GM19043 (cell line): ENCODE measurements around the gene SLC22A13.
"Not testable (repeated sequence)": the region's sequence is repeated elsewhere in the genome, so short reads cannot be mapped to it uniquely, and the experiment has no call there.

Source experiments
- ATAC-seq: cut with Tn5 transposase; IDR thresholded peaks from one replicate; pipeline ENCODE4 v1.9.1; 2021; ENCODE audit warnings: low read depth; ENCODE audit not compliant: unreplicated experiment

SLC22A13 gene

DNA sequence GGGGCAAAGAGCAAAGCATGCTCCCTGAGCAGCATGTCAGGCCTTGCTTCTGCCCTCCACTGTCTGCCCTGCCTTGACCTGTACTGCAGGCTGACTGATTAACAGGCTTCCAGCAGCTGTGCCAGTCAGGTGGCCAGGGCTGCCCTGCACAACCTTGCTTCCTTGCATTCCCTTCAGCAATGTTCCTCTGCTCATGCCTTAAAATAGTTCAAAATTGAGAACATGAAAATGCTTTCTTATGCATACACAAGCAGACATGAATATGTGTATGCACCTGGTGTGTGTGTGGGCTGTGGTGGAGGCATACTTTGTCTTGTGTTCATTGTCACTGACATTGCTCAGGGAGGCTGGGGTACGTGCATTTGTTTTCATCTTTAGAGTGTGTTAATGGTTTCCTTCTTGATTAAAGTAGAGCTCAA, 1.2 kb upstream of the SLC22A13 start:
- ATAC-seq: no peak

- ATAC-seq: no peak
Measured at GRCh38 chr3:38264779-38265178, 833 bp upstream of the SLC22A13 start.

DNA sequence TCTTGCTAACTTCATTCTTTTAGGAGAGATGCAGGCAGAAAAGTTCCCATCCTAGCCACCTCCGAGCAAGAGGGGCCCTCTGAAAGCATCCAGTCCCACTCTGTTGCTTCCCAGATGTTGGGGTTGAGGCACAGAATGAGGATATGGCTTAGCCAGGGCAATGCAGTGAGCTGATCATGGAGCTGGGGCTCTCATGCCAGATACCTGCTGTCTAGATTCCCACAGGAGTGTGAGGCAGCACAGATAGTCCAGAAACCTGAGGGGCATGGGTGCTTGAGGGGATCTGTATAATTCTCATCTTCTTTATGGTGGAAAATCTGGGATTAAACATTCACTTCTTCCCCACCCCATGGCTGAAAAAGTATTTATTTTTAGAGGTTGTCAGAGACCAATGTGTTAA, 1.2 kb downstream of the SLC22A13 start:
- no peak for ATAC-seq

DNA sequence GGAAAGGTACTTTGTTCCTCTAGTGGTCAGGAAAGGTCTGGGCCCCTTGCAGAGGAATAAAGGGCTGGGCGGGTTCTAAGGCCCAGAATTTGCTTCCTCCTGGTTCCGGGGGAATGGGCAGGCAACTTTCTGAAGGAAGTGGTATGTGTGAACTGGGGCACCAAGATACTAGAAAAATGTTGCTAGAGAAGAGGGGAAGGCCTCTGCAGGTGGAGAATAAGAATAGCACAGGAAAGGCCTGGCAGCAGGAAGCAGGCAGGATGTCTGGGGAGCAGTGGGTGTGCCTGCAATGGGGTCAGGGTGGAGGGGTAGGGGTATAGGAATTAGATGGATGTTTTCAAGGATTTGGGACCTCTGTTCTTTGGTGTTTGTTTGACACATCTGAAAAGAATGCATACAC, 2.0 kb downstream of the SLC22A13 start:
- no peak for ATAC-seq

- no peak for ATAC-seq
Measured at GRCh38 chr3:38268087-38268486, 2.5 kb downstream of the SLC22A13 start.

DNA sequence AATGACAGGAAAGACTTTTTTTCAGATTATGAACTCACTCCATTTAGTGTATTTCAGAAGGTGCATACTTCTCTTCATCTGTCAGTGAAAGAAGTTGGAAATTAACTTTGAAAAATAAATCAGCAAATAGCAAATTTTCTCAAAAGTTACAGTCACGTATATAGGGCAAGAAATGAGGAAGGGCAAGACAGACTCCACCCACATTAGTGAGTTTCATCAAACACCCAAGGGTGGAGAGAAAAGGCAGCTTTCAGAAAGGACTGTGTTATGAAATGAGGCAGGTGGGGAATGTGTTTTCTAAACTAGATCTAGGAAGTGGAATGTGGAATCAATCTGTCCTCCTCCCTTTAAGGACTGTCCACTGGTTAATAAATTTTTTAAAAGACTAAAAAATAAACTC, 2.9 kb downstream of the SLC22A13 start:
- no peak for ATAC-seq

DNA sequence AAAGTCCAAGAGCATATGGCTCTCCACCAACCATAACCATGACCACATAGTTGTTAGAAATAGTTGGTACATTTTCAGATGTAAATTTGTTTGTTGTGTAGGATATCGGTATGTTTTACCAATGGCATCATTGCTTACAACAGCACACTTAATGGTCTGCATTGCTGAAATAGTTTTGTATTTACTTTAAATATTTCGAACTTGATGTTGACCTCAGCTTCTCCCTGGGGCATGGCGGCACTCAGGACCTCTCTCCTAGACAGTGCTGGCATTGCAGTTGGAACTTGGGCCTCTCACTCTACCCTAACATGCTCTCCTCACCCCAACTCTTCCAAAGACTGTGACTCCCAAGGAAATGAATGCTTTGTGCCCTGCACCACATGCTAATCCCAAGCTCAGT, 5.0 kb downstream of the SLC22A13 start:
- ATAC-seq: no peak

GRCh38 chr3:38271553-38271952, 5.9 kb downstream of the SLC22A13 start:
- ATAC-seq: no peak

- no peak for ATAC-seq
Measured at GRCh38 chr3:38274864-38275649, 9.4 kb downstream of the SLC22A13 start.

DNA sequence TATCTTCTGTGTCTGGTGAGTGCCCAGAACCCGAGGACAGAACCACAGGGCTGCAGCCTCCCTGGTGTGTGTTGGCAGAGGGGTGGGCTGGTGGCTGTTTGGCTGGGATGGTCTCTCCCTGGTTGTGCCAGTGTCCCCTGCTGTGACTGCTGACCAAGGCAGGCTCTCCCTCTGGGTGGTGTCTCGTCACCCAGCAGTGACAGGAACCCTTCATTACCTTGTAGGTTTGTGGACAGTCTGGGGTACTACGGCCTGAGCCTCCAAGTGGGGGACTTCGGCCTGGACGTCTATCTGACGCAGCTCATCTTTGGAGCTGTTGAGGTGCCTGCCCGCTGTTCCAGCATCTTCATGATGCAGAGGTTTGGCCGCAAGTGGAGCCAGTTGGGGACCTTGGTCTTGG, 10.0 kb downstream of the SLC22A13 start:
- ATAC-seq: no peak

DNA sequence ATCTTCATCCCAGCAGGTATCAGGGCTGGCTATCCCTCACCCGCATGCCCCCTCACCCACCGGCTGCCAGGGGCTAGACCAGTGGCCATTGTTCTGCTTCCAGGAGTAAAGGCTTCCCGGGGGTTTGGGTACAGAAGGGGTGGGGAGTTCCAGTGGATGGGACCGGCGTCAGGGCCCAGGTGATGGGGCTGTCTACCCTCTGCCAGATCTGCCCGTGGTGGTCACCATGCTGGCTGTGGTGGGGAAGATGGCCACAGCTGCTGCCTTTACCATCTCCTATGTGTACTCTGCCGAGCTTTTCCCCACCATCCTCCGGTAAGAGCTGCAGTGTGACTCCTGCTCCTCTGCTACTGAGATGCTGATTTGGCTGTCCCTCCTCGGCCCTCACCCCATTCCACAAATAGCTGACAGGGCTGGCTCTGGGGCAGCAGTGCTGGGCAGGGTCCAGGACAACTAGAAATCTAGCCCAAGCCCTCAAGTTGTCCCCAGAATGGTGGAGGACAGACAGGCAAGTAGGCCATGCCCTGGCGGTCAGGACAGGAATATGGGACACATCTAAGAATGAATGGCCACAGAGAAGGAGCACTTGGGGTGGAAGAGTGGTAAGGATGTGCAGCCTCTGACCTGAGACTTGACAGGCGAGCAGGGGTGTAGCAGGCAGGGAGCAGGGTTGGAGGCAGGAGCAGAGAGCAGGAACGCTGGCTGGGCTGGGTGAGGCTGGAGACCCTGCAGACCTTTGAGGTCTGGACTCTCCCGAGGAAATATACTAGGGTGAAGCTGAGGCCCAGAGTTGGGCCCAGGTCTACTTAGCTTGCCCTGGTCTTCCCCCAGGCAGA, 10.7 kb downstream of the SLC22A13 start:
- no peak for ATAC-seq

DNA sequence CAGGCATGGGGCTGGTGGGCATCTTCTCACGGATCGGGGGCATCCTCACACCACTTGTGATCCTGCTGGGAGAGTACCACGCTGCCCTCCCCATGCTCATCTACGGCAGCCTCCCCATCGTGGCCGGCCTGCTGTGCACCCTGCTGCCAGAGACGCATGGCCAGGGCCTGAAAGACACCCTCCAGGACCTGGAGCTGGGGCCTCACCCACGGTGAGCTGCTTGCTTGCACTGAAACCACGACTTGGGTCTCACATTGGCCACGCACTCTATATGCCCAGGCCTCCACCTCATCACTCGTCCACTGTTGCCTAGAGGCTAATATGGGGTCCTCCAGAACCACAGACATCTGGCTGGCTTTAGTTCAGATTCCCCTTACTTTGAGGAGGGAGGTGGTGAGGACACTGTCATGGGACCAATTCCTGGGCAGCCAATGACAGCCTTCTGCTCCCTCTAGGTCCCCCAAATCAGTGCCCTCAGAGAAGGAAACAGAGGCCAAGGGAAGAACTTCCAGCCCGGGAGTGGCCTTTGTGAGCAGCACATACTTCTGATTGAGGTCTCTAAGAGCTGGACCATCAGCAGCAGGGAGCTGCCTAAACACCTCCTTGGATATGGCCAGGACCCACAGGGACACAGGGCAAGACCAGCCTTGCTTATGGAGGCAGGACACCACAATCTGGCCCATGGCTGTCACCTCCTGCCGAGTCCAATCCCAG, 11.5 kb downstream of the SLC22A13 start:
- no peak for ATAC-seq

DNA sequence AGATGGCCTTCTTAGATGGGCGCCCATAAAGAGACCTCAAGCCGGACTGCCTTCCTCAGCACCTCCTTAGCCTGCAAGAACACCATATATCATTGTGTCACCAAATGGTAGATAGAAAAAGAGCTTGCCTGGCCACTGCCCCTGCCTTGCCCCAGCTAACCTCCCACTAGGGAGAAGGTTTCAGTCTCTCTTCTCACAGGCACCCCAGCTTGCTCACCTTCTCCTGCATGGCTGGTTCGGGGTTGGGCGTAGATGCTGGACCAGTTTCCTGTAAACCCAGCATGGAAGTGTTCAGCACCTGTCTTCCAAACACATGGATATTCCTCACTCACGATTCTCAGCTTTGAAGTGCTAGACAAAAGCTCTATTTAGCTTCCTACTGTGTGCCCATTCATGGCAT, 13.2 kb downstream of the SLC22A13 start:
- no peak for ATAC-seq

DNA sequence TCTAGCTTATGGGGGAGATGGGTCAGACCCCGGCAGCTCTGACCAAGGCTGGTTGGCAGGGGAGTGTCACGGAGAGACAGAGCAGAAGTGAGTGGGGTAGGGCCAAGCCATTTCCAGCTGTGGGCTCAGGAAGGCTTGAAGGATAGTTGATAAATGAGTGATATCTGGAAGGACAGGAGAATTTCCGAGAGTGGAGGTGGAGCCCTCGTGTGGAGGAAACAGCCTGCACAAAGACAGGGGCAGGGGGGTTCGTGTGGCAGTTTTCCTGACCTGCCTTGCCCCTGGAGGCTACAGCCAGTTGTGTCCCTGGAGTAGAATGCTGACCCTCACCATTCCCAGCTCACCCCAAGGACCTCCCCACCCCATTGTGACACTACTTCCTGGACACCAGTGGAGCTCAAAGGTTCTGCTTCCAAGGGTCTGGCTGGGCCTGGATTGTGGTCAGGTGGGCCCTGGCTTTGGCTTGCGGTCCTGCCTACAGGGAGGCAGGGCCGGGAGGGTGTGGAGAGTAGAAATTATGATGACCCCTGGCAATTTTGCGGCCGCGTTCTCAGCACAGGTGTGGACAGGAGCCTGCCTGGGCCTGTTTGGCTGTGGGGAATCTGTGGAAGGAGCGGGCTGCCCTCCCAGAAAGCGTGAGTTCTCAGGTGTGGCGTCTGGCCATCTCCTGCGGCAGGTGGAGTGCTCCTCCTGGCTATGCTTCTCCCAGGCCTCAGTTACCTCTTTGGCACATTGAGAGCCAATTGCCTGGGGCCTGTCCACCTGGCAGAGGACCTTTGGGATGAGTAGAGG, 16.5 kb downstream of the SLC22A13 start, which contains the start of gene SLC22A14:
SLC22A14 (plus strand) TSS at position 400 of the 792 bp plus-strand sequence. CDS start 23,733 bp downstream, outside the sequence.
- ATAC-seq: no peak

DNA sequence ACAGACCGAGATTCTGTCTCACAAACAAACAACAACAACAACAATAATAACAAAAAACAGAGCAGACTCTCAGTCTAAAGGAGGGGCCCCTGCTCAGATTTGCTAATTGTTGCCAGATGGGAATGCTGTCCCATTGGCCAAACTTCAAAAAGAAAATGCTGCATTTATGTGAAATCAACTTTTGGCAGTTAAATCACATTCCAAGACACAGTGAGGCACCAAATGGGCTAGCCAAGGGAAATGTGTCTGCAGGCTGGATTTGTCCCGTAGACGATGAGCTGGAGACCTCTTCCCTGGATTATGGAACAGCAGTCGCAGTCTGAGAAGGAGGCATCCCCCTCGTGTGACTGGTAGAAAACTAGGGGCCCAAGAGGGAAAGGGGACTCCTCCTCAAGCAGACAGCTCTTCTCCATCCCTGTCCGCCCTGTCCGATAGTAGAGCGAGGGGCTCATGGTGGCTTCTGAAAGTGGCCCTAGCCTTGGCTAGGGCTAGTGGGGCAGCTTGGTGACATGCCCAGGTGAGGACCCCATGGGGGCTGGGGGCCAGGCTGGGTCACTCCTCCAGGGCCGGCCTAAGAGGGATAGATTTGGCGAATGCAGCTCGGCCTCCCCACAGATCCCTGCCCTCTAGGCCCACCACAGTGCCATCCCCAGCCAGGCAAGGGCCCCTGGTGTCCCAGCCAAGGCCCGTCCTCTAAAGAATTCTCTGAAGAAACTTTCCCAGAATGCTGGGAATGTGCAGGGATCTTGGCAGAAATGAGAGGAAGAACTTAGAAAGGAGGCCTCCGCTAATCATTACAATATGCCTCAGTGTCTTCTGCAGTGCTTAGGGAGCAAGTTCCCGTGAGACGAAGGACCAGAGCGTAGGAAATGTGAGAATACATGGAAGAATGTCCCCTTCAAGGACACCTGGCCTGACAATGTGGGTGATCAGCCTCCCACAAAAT, 18.5 kb downstream of the SLC22A13 start:
- ATAC-seq: no peak

- no peak for ATAC-seq
Measured at GRCh38 chr3:38284756-38285150, 19.1 kb downstream of the SLC22A13 start.

DNA sequence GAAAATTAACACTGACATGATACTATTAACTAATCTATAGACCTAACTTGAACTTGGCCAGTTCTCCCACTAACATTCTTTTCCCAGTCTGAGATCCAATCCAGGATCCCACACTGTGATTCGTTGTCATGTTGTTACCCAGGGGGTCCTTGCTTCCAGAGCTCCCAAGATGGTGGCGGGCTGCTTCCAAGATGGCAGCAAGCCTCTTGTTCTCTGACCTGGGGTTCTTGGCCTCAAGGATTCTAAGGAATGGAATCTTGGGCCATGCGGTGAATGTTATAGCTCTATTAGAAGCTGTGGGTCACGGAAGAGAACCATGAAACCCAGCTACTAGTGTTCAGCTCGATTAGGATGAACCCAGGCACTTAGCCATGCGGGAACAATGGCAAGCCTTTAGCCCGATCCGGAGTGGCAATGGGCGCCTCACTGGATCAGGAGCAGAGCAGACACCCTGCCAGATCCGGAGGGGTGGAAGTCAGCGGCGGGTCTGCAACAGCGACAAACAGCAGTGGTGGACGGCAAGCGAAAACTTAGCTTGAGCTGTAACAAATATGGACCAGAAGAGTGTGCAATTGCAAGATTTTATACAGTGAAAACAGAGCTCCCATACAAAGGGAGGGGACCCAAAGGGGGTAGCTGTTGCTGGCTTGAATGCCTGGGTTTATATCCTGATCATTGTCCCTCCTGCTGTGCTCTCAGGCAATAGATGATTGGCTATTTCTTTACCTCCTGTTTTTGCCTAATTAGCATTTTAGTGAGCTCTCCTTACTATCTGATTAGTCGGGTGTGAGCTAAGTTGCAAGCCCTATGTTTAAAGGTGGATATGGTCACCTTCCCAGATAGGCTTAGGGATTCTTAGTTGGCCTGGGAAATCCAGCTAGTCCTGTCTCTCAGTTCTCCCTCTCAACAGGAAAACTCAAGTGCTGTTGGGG, 23.9 kb downstream of the SLC22A13 start:
- ATAC-seq: not testable (repeated sequence)

DNA sequence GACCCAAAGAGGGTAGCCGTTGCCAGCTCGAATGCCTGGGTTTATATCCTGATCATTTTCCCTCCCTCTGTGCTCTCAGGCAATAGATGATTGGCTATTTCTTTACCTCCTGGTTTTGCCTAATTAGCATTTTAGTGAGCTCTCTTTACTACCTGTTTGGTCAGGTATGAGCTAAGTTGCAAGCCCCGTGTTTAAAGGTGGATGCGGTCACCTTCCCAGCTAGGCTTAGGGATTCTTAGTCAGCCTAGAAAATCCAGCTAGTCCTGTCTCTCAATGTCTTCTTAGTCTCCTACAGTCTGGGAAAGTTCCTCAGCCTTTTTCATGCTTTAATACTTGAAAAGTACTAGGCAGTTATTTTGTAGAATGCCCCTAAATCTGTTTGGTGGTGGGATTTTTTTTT, 31.4 kb downstream of the SLC22A13 start:
- not testable (repeated sequence) for ATAC-seq
